ENCODE data around the gene DCTPP1. TPM values are rescaled to one million over a fixed set of nuclear protein-coding genes. Genes with fewer than 3 reads are reported as not detected.

The DCTPP1 gene
- total RNA-seq, 1 experiment from 2014 or later = 64.1 TPM

GRCh38 chr16:30394592-30395154, 35.2 kb downstream of the DCTPP1 start:
- ChIA-PET CTCF (interaction anchor here (0.6 to 1.0 kb wide), 3 partner anchors 15 to 362 kb away, joined by 3 to 8 read pairs (median 4); partner anchors contain the start of gene TBC1D10B), POLR2A (ENCODE audit: unreplicated experiment) (interaction anchor here (0.6 kb wide), 1 partner anchor 203 kb away, joined by 3 read pairs; no protein-coding TSS in a partner anchor)
- H3K9me3 ChIP-seq (ENCODE audit: low read length) = no peaks in the 10 kb centered on the region
- no peak for DNase-seq
- TF ChIP-seq EZH2 (IDR thresholded peaks at IDR 0.05; ENCODE audit: low read length, unreplicated experiment) = no peak
- TF ChIP-seq CTCF (conservative IDR thresholded peaks at IDR 0.05; ENCODE audit: low read depth, low read length) = no peak
- no peak for TF ChIP-seq EZH2phosphoT487 (IDR thresholded peaks at IDR 0.05; ENCODE audit: borderline replicate concordance, low read length)
- no peaks in the 10 kb centered on the region for H3K9me2 ChIP-seq (replicated peaks; ENCODE audit: low read length)
- H4K20me1 ChIP-seq (ENCODE audit: low read length) = no peaks in the 10 kb centered on the region
- H3K4me1 ChIP-seq (ENCODE audit: insufficient read depth, low read length) = no peaks in the 10 kb centered on the region
- no TSS peak for BruUV-seq (replicated peaks)
- H3K4me3 ChIP-seq (ENCODE audit: low read length) = peak overlapping the region; percentile 84
- intact Hi-C loops (cut with micrococcal nuclease) = loop anchor here (2.0 kb wide), 1 partner anchor 16 kb away; no protein-coding TSS in a partner anchor
- no peak overlapping the region for H3K27ac ChIP-seq (ENCODE audit: low read length)
- no peaks in the 10 kb centered on the region for H3F3A ChIP-seq (ENCODE audit: low read length, unreplicated experiment)
- peak overlapping the region; percentile 61 for H3K9ac ChIP-seq (ENCODE audit: low read length)
- no peaks in the 10 kb centered on the region for H3K36me3 ChIP-seq (ENCODE audit: low read depth, low read length)
- no peak for ATAC-seq
- no peaks in the 10 kb centered on the region for H3K27me3 ChIP-seq (ENCODE audit: low read length)
- H3K79me2 ChIP-seq (ENCODE audit: low read length) = peaks cover 20% of the 10 kb centered on the region
- peak overlapping the region; percentile 85 for H3K4me2 ChIP-seq (ENCODE audit: low read length)
- H2AFZ ChIP-seq (ENCODE audit: low read length) = peak overlapping the region; percentile 90

GRCh38 chr16:30383521-30383920, 46.3 kb downstream of the DCTPP1 start:
- Histone ChIP-seq H3K79me2 (ENCODE audit: low read length) (no peaks in the 10 kb centered on the region), H3K4me1 (ENCODE audit: insufficient read depth, low read length) (no peaks in the 10 kb centered on the region), H3K9ac (ENCODE audit: low read length) (no peak overlapping the region), H3K9me3 (ENCODE audit: low read length) (no peaks in the 10 kb centered on the region), H3K27me3 (ENCODE audit: low read length) (no peaks in the 10 kb centered on the region), H3K9me2 (replicated peaks; ENCODE audit: low read length) (no peaks in the 10 kb centered on the region), H3K4me3 (ENCODE audit: low read length) (no peak overlapping the region), H4K20me1 (ENCODE audit: low read length) (no peaks in the 10 kb centered on the region), H3K4me2 (ENCODE audit: low read length) (no peak overlapping the region), H3K36me3 (ENCODE audit: low read depth, low read length) (no peaks in the 10 kb centered on the region), H3F3A (ENCODE audit: low read length, unreplicated experiment) (no peaks in the 10 kb centered on the region), H3K27ac (ENCODE audit: low read length) (no peak overlapping the region), H2AFZ (ENCODE audit: low read length) (no peak overlapping the region)
- TF ChIP-seq EZH2 (IDR thresholded peaks at IDR 0.05; ENCODE audit: low read length, unreplicated experiment) = no peak
- TF ChIP-seq CTCF (conservative IDR thresholded peaks at IDR 0.05; ENCODE audit: low read depth, low read length) = no peak
- no peak for TF ChIP-seq EZH2phosphoT487 (IDR thresholded peaks at IDR 0.05; ENCODE audit: borderline replicate concordance, low read length)
- BruUV-seq (replicated peaks) = no TSS peak
- CTCF ChIA-PET = interaction anchor here (0.6 kb wide), 1 partner anchor 759 kb away, joined by 3 read pairs; no protein-coding TSS in a partner anchor
- POLR2A ChIA-PET (ENCODE audit: unreplicated experiment) = no interaction called here
- DNase-seq (no peak), ATAC-seq (no peak)
- intact Hi-C loops (cut with micrococcal nuclease) = no loop called here

- peaks cover 3% of the 10 kb centered on the region; the same call in 1 of the 2 replicates for H3K4me1 ChIP-seq (ENCODE audit: insufficient read depth, low read length)
- H3K9me3 ChIP-seq (ENCODE audit: low read length) = no peaks in the 10 kb centered on the region
- no peak for DNase-seq
- no peak within 1 kb of the TSS for H3K27ac ChIP-seq (ENCODE audit: low read length)
- no peaks in the 10 kb centered on the region for H3K27me3 ChIP-seq (ENCODE audit: low read length)
- H3K36me3 ChIP-seq (ENCODE audit: low read depth, low read length) = no peaks in the 10 kb centered on the region
- ChIA-PET CTCF (no interaction called here), POLR2A (ENCODE audit: unreplicated experiment) (no interaction called here)
- TF ChIP-seq CTCF (conservative IDR thresholded peaks at IDR 0.05; ENCODE audit: low read depth, low read length) = no peak
- no peak for TF ChIP-seq EZH2 (IDR thresholded peaks at IDR 0.05; ENCODE audit: low read length, unreplicated experiment)
- no peak for TF ChIP-seq EZH2phosphoT487 (IDR thresholded peaks at IDR 0.05; ENCODE audit: borderline replicate concordance, low read length)
- no peak within 1 kb of the TSS for H2AFZ ChIP-seq (ENCODE audit: low read length)
- no peaks in the 10 kb centered on the region for H3K79me2 ChIP-seq (ENCODE audit: low read length)
- H4K20me1 ChIP-seq (ENCODE audit: low read length) = no peaks in the 10 kb centered on the region
- intact Hi-C loops (cut with micrococcal nuclease) = no loop called here
- no peak within 1 kb of the TSS for H3K4me3 ChIP-seq (ENCODE audit: low read length)
- no peak within 1 kb of the TSS for H3K9ac ChIP-seq (ENCODE audit: low read length)
- no peaks in the 10 kb centered on the region for H3K9me2 ChIP-seq (replicated peaks; ENCODE audit: low read length)
- ATAC-seq = no peak
- H3F3A ChIP-seq (ENCODE audit: low read length, unreplicated experiment) = no peaks in the 10 kb centered on the region
- no peak within 1 kb of the TSS for H3K4me2 ChIP-seq (ENCODE audit: low read length)
- BruUV-seq (replicated peaks) = no TSS peak
These were observed 47.5 kb downstream of the DCTPP1 start, which contains the start of gene SEPTIN1 for GRCh38 chr16:30382111-30382881. Gene SEPTIN1 (minus strand): TSS chr16:30382561. CDS start chr16:30382542, 19 bp downstream.
